HG02610 (cell line): ENCODE data around the gene KAZN.

Source experiments
- ATAC-seq: cut with Tn5 transposase; IDR thresholded peaks from one replicate; pipeline ENCODE4 v1.9.1; 2021; ENCODE audit warnings: mild to moderate bottlenecking, moderate library complexity; ENCODE audit not compliant: unreplicated experiment

Gene KAZN

DNA sequence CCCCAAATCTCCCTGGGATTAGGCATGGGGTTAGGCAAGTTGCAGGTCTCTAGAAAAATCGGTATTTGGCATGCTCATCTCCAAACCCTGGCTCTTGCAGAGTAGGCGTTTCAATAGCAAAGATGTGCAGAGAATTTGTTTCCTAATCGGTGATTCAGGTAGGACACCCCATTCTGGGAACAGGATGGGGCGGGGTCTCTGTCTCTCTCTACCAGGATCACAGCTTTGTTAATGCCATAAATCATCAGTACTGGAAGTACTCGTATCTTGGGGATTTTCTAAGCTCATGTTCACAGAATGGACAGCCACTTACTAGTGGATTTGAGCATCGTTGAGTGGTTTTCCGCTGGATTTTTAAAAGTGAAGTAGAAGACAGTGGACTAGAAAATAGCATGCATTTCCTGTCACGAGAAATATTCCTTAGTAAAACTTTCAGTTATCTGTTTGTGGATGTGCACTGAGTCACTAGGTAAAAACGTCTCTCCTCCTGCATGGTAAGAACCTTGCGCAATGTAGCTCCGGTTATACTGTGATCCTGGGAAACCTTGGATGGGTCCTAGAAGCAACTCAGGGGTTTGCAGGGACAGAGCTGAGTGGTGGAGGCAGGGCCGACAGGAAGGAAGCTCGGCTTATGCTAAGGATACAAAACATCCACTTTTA lies 560.2 kb downstream of the KAZN start:
- ATAC-seq: no peak

DNA sequence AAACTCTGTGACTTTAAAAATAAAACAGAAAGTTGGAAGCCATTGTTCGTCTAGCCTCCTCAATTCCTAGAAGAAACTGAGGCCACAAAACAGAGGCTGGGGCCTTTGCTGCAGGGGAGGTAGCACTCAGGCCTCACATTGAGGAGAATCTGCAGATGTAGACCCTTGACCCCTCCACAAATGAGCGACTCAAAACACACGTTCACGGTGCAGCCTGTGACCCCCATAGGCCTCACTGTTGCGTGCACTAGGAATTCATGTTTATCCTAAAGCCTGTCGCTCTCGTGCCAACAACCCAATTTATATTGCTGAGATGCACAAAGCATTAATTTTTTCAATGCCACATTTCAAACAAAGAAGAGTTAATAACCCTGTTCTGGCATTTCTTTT lies 560.7 kb downstream of the KAZN start:
- no peak for ATAC-seq

DNA sequence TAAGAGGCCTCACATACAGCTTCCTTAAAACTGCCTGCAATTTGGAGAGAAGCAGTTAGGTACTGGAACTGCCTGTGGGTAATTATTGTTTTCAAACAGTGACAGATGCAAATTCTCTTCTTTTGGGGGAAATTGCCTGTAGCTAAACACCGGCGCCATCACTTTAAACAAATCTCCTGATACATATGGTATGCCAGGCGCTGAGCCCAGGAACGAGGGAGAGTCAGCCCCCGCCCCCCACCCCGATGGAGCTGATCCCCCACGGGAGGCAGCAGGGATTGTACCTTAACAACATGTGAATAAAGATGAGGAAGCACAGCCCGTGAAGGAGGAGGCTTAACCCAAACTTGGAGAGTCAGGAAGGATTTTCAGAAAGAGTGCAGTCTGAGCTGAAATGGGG lies 562.1 kb downstream of the KAZN start:
- no peak for ATAC-seq

DNA sequence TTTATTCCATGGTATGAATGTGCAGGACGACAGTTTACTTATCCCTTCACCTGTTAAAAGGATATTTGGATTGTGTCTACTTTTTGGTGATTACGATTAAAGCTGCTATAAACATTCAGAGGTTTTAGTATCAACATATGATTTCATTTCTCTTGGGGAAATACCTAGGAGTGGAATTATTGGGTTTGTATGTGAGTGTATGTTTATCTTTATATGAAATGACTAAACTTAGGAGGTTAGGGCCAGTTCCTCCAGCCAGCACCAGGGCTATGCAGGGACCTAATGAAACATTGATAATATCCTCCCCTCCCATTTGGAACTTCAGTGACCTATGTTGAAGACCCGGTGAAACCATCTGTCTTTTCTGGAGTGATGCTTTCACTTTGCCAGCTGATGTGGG lies 568.9 kb downstream of the KAZN start:
- ATAC-seq: no peak
